Coronary artery (tissue), 2 donors: Measurements from ENCODE around the gene COQ8B.

Experiments
- DNase-seq: peaks from one replicate; pipeline ENCODE4 v3.0.0-alpha.2; 2017; ENCODE audit warnings: low spot score
- H3K27ac ChIP-seq, 2 donors: fragments of 200-600 bp; sonication (generic); one replicate each; pipeline ENCODE4 v1.5.1; 2016 to 2019
- H3K4me3 ChIP-seq: fragments of 200-600 bp; sonication (generic); 2 replicates; pipeline ENCODE4 v1.5.1; 2016; ENCODE audit warnings: mild to moderate bottlenecking, moderate library complexity
- CTCF ChIP-seq: fragments of 200-600 bp; sonication (generic); IDR thresholded peaks from one replicate; pipeline ENCODE4 v1.5.1; 2019; ENCODE audit warnings: antibody characterized with exemption

The COQ8B gene

GRCh38 chr19:40690693-40691420 is 25.8 kb downstream of the COQ8B start:
- no peak for TF ChIP-seq CTCF
- Histone ChIP-seq H3K27ac (peak overlapping the region; percentile 95 to 96), H3K4me3 (peak overlapping the region; percentile 91)
- peak; percentile 95 for DNase-seq

- Histone ChIP-seq H3K27ac (peak within 1 kb of the TSS; percentile 95 to 96), H3K4me3 (peak within 1 kb of the TSS; percentile 91)
- no peak for TF ChIP-seq CTCF
- DNase-seq, result no peak
Measured at GRCh38 chr19:40690050-40690692, 26.5 kb downstream of the COQ8B start, which contains the start of gene NUMBL. Gene NUMBL, minus strand, starts transcription at chr19:40690651. Its CDS starts 168 bp downstream, at chr19:40690483.

- Histone ChIP-seq H3K27ac (peak overlapping the region; percentile 95 to 96), H3K4me3 (peak overlapping the region; percentile 91)
- DNase-seq, result no peak
- TF ChIP-seq CTCF, result no peak
Measured at GRCh38 chr19:40689339-40690049, 27.2 kb downstream of the COQ8B start.

GRCh38 chr19:40688987-40689338 is 27.7 kb downstream of the COQ8B start:
- H3K4me3 ChIP-seq, result peak overlapping the region; percentile 91
- H3K27ac ChIP-seq, result peak overlapping the region; percentile 95 to 96
- no peak for DNase-seq
- no peak for TF ChIP-seq CTCF

GRCh38 chr19:40688309-40688708 is 28.4 kb downstream of the COQ8B start:
- DNase-seq, result no peak
- no peak for TF ChIP-seq CTCF
- Histone ChIP-seq H3K27ac (peak overlapping the region; percentile 57 to 96), H3K4me3 (peak overlapping the region; percentile 91)

GRCh38 chr19:40687525-40688016 is 29.1 kb downstream of the COQ8B start:
- Histone ChIP-seq H3K27ac (peak overlapping the region; percentile 57 to 96), H3K4me3 (peak overlapping the region; percentile 91)
- DNase-seq, result peak; percentile 94
- TF ChIP-seq CTCF, result no peak
